Stimulated activated naive CD8-positive, alpha-beta T cell treated with anti-CD3 and anti-CD28 coated beads, Interleukin-15, Interleukin-2, amounts not matched to agents 100 U/mL and 50 U/mL, for 24 hours (primary cell): ENCODE results near the gene COL23A1.

Source experiments
- ATAC-seq: fragments of 150-1000 bp; cut with Tn5 transposase; one replicate; pipeline ENCODE4 v1.10.0; 2021
- DNase-seq: peaks from one replicate; pipeline ENCODE4 v3.0.0; 2021

Gene COL23A1

DNA sequence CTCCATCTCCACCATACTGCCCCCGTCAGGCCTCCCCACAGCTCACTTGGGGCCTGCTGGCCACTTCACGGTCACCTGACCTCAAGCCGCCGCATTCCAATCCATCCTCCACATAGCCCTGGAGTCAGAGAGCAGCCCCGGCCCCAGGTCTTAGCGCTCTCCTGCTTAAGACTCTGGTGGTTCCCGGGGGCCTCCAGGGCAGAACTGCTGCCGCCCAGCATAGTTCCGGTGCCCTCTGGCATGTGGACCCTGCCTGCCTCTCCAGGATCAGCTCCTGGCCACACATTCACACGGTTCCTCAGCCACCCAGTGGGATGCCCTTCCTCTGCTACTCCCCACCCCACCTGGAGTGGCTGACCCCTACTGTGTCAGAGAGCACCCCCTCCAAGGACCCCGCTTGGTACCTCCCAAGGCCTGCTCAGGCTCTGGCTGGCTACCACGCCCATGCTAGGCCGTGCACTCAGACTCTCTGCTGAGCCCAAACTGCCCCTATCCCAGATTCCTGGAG, 366.3 kb downstream of the COL23A1 start:
- ATAC-seq = peak; percentile 20
- DNase-seq = no peak

DNA sequence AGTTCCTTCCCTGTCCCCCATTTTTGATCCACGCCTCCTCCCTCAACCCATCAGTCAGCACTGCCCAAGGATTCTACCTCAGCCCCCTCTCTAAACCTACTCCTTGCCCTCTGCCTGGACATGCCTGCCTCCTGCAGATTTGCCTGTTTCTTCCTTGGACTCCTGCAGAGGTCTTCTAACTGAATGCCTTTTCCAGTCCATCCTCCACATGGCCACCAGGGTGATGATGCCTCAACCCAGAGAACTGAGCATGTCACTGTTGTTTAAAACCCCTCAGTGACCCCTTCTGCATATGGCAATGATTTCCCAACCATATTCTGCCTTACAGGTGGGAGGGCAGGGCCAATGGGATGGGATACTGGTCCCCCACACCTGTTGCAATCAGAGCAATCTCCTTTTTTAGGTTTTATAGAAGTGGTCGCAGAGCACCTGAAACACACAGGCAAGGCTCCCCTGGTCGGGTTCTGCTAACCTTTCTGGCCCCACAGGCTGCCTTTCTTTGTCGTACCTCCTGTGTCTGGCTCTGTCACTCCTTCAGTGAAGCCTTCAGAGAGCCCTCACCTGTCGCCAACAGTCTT, 366.9 kb downstream of the COL23A1 start:
- DNase-seq (no peak), ATAC-seq (no peak)

DNA sequence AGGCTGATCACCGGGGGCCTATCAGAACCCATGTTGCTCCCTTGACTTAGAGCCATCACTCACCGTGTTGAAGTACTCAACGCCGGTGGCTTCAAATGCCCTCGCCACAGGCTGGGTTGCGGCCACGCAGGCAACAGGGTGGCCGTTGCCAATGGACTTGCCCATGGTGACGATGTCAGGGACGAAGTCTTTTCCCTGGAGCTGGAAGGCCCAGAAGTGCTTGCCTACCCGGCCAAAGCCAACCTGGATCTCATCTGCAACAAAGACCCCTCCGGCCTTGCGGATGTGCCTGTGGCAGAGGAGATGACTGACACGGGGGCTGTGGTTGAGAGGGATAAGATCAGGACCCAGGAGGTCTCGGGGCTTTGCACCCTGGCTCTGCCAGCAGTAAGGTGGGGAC, 367.9 kb downstream of the COL23A1 start:
- DNase-seq (no peak), ATAC-seq (no peak)

DNA sequence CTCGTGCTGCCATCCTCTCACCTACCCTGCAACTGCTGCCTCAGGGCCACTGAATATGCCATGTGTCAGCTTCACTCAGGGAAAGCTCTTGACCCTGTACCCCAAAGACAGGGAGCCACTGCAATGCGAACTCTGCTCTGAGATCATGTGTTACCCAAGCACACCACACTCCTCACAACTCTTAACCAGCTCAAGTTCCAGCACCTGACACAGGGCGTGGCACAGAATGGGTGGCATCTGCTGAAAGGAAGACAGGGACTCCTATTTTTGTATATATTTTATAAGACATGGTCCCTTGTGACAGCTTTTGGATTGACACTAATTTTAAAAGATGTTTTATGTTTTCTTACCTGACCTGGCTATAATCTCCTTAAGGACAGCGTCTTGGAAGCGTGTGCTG, 368.3 kb downstream of the COL23A1 start:
- ATAC-seq (no peak), DNase-seq (no peak)

DNA sequence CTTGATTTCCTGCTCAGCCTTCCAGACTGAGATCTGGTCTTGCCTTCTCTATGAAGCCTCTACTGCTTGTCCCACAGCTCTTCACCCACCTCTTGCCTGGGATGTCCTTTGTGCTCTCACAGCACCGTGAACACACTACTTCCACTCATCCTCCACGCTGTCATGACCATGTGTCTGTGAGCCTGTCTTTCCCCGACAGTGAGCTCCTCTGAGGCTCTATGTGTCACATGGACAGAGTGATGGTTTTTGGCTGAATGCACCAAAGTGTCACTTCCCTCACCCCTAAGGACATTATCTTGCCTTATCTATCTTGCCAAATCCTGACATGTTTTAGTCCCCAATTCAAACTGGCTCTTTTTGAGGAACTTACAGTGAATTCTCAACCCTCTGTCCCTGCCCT, 368.9 kb downstream of the COL23A1 start:
- no peak for DNase-seq
- peak; percentile 17 for ATAC-seq

DNA sequence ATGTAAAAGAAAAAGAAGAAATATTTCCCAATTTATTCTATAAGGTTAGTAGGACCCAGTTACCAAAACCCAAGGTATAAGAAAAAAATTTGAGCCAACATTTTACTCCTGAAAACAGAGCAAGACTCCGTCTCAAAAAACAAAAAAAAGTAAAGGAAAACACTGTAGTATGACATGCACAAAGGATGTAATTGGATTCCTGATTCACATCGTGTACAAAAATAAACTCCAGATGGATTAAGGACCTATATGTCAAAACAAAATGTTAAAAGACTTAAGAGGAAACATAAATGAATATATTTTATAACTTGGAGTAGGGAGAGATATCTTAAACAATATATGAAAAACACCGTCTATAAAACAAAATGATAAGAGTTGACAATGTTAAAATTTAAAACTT, 371.4 kb downstream of the COL23A1 start:
- DNase-seq = no peak
- ATAC-seq = no peak

DNA sequence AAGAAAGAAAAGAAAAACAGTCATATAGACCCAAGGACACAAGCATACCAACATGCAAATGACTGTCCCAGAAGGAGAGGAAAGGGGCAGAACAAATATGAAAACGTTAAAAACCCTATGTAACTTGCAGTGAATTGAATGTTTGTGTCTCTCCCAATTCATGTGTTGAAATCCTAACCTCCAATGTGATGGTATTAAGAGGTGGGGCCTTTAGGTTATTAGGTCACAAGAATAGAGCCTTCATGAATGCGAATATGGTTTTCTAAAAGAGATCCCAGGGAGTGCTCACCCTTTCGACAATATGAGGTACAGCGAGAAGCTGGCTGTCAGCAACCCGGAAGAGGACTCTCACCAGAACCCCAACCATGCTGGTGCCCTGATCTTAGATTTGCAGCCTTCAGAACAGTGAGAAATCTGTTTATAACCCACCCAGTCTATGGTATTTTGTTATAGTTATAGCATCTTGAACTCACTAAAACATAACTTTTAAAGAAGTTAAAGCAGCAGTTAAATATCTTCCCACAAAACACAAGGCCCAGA, 371.9 kb downstream of the COL23A1 start:
- DNase-seq = no peak
- no peak for ATAC-seq

DNA sequence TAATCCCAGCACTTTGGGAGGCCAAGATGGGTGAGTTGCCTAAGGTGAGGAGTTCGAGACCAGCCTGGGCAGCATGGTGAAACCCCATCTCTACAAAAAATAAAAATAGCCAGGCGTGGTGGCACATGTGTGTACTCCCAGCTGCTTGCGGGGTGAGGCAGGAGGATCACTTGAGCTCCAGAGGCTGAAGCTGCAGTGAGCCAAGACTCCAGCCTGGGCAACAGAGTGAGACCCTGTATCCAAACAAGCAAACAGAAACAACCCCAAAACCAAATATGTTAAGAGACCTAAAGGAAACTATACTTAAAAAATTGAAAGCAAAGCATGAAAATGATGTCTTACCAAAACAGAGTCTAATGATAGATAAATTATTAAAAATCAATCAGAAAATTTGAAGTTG, 373.4 kb downstream of the COL23A1 start:
- DNase-seq = no peak
- no peak for ATAC-seq

DNA sequence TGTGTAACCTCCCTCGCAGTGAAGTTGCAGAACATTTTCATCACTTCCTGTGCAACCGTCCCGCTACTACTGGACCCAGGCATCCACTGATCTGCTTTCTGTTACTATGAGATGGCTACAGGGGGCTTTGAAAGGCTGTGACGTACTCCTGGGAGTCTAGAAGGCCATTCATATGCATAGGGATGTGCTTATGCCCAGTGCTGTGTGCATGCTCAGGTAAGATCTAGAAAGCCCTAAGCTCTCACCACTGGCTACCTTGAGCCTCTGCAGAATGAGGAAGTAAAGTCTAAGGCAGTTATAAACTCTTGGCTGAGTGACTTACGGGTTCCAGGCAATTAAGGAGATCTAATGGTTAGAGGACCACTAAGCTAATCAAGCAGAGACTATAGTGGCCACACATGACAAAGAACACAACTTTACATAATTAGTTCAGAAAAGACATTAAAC, 374.1 kb downstream of the COL23A1 start:
- ATAC-seq (no peak), DNase-seq (no peak)

DNA sequence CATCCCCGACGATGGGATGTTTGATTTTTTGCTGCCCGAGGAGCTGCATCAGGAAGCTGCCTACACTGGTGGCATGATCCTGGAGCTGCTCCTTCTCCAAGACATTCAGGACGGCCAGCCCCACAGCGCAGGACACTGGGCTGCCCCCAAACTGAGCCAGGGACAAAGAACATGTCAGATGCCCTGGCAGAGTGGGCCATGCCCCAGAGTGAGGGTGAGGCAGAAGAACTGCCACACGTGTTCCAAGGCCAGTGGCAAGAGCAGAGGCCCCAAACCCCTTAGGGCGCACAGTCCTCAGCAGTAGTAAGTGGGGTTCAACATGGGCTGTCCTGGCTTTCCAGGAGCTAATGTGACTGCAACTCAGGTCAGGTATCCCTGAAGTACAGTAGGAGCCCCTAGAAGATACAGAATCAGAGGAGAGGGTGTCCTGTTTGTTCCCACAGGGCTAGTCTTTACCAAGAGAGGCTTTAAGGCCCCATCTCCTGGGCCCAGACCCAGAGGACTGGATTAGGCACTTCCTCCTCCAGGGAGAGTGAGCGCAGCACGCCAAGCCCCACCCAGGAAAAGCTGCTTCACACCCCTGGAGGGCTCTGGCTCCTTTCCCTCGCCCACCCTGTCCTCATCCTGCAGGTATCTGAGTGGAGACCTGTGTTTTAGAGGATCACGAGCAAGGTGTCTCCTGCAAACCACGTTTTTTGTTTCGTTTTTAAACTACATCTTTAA, 374.8 kb downstream of the COL23A1 start:
- no peak for ATAC-seq

DNA sequence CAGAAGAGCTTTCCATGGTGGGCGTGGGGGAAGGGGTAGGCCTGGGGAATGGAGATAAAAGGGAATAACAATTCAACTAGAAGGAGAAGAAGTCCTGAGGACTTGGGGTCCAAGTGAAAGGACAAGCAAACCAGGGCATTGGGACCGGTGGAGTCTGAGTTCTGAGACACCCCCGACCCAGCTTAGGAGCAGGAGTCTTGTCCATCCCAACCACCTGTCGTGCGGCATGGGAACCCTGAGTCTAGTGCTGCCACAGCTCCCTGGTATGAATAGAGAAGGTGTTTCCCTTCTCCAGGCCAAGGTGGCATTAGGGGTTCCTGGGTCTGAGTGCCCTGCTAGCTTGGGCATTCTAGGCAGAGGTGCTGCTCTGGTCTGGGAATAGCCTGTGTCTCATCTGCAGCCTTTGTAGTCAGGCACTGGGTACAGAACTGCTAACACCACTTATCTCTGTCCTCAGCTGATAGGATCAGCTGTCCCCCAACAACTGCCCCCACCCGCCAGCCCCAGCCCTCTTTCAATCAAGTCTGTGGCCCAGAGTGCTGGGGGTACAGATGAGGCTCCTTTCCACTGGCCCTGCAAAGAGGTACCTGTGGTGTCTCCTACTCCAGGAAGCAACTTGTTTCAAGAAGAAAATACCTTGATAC, 375.9 kb downstream of the COL23A1 start:
- DNase-seq (no peak), ATAC-seq (no peak)

More for the DNA sequence above, 374.8 kb downstream of the COL23A1 start:
- no peak for DNase-seq

DNA sequence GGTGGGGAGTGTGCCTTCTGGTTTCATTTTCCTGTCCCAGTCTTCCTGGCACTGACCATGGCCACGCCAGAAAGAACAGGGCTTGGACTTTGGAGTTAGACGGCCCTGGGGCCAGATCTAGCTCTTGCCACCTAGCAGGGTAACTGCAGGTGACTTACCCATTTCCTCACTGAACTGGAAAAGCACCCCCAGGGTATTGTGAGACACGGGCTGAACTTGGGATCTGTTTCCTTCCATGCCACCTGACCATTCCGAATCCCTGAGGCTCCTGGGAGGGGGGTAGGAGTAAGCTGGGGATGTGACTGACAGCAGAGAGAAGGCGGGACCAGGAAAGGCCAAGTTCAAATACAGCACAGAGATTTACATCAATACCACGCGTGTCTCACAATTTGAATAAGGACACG, 376.4 kb downstream of the COL23A1 start:
- ATAC-seq (no peak), DNase-seq (no peak)

DNA sequence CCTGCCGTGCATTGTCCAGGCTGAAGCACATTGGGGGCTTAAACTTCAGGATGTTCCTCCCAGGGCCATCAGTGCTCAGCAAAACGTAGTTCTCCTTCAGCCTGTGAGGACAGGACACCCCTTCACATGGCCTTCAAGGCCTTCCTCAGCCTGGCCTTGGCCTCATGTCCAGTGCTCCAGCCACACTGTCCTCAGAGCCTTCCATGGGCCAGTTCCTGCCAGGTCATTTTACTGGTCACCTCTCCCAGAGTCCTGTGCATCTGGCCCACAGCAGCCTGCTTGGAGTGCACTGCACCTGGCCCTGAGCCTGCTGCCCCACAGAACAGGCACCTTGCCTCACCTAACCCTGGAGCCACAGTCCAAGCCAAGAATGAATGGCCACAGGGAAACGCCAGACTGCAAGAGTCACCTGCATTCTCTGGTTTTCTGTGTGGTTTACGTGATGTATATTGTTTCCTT, 377.2 kb downstream of the COL23A1 start:
- peak; percentile 5 for ATAC-seq
- no peak for DNase-seq

DNA sequence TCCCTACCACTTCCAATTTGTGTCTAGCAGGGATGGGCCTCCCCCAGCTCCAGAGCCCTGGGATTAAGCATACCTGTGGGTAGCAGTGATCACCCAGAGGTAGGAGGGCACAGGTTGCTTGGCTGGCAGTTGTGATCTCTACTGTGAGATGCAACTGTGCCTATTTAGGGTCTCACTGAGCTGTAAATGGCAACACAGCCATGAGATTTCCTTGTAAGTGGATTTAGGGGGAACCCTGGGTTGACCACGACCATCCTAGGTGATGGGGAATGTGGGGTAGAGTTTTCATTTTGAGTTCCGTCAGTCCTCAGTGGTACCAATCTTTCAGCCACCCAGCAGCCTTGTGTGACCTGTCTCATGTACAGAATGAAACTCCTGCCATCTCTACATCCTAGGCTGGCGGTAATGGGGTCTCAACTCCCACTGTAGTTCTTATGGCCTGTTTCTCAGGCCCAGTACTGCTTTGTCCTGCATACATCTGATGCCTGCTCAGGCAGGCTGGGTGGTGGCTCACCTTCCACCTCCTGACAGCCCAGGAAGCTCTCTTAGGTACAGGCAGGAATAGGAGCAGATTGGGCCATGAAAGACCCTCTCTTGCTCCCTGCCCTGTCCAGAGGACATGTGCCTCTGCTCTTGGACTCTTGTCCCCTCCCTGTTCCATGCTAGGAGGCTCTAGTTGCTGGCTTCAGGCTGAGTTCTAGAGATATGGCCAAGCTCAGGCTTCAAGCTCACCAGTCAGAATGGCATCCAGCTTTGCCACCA, 377.8 kb downstream of the COL23A1 start:
- DNase-seq = no peak
- no peak for ATAC-seq

DNA sequence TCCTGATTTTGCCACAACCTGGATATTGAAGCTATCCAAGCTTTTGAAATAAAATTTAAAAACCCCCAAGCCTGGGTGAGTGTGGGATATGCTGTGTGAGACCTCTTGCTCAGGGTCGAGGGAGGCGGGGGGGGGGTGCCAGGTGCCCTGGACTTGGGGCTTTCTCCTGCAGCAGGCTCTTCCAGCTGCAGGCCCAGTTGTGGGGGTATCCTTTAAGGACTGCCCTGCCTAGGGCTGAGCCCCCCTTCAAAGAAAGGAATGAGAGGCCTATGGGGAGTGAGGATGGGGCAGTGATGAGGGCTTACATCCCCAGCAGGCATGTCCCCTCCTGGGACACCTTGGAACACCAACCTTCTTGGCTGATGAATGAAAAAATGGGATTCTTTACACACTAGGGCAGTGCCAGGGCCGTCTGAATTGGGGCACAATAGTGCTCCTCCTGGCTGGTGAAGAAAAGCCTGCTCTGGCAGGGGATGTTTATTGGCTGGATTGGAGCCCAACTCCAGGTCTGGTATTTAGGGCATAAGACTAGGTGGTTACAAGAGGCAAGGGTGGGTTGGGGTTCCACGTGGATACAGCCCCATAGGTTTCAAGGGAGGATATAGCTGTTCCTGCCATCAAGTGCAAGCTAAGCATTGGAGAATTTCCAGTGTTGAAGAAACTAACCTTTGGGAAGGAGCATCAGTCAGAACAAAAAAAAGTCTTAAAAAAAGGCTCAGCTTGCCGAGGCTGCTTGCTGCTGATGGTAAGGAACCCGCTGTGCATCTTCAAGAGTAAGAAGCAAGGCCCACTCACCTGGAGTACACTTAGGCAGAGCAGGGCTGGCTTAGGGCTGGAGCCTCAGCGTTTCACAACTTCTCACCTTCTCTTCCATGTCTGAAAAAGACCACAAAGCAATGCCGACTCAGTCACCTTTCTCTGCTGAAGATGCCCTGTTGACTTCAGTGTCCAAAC, 378.8 kb downstream of the COL23A1 start:
- ATAC-seq (no peak), DNase-seq (no peak)

DNA sequence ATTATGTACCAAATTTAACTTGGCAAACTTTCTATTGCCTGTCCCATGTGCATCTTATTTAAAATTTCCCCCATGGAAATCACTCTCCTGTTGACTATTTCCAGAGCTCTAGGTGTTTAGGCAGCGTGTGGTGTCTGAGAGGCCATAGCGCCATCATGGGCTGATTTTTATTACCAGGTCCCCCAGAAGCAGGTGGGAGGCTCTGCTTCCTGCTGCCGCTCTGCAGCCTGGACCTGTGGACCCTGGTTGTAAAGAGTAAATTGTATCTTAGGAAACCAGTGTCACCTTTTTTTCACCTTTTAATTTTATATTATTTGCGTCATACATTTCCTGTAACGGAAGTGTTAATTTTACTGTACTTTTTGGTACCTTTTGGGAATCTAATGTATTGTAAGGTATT, 379.5 kb downstream of the COL23A1 start:
- DNase-seq (no peak), ATAC-seq (no peak)

DNA sequence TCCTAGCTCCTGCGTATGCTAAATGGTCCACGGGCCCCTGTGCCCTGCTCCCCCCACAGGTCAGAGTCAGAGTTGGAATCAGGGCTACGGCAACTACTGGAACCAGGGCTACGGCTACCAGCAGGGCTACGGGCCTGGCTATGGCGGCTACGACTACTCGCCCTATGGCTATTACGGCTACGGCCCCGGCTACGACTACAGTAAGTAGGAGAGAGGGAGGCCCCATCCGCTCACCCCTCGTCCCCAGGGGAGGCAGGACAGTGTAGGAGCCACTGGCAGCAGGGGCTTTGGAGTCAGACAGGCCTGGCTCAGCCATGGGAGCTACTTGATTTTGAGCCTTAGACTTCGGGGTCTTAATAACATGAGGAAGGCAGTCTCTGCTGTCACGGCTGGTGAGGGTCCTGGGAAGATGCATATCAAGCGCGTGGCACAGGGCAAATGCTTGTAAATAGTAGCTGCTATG, 380.1 kb downstream of the COL23A1 start:
- DNase-seq (no peak), ATAC-seq (no peak)

DNA sequence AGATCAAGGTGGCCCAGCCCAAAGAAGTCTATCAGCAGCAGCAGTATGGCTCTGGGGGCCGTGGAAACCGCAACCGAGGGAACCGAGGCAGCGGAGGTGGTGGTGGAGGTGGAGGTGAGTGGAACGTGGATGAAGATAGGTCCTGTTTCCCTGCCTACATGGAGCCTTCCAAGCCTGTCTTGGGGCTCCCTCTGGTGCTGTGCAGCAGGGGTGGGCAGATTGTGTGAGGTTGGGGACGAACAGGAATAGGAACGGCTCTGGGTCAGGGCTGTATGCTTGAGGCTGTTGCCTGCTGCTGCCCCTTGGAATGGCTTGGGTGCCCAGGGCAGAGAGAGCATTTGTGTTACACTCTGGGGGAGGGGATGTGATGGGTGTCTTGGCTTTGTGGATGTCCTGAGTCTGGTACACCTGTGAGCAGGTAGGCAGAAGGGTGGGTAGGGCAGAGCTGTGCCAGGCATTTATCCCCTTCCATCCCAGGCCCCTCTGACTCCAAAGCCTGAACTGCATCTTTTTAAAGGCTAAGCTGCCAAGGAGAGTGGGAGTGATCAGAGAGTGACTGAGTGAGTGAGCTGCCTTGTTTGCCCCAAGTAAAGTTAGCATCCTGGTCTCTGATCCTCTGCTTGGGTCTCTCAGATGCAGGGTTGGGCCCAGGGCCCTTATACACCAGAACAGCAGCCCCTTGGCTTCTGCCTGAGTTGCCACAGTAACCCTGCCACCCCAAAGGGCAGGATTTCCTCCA, 380.7 kb downstream of the COL23A1 start:
- no peak for ATAC-seq
- no peak for DNase-seq

DNA sequence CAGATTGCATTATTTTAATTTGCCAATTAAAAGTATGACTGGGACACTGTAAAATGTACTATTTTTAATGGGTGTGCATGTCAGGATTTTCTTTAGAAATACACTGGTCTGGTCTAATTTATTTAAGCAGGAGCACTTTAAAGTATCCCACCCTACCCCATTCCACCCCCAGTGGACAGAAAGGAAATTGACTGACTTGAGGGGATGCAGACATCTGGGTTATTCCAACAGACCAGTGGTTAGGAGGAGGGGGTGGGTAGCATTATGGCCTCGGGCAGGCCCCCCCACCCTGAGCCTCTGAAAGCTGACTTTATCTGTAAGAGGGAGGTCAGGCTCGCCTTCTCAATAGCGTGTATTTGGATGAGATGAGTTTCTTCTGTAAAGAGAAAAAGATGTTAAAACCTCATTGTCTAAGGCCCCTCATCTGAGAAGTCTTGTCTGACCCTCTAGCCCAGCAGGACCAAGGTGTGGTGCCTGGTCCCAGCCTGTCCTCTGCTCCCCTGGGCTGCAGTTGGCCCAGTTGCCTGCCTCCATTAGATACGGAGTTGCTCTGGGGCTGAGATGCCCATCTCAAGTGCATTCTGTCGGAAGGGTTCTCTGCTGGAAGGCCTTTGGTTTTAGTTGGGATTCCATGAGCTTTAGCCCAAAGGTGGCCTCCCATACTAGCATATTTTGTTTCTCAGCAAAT, 381.5 kb downstream of the COL23A1 start:
- DNase-seq (no peak), ATAC-seq (no peak)

DNA sequence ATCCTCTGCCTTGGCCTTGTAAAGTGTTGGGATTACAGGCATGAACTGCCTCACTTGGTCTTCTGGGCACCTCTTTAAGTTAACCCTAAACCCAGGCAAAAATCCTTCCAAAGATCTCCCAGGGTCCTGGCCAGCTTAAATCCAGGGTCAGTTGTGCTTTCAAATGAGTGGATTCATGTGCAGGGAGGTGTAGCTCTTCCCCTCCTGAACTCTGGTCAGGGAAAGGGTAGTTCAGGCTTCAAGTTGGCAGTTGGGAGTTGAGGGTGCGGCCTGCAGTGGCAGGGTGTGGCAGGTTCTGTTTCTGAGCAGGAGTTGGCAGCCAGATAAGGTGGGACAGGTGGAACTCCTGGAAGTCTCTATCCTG, 382.3 kb downstream of the COL23A1 start:
- no peak for ATAC-seq
- DNase-seq = no peak
